NCI-H2029 treated with DMSO at 0.1 percent for 48 hours (cell line): ENCODE data around the gene GJD3.
"Not testable (repeated sequence)": the region's sequence is repeated elsewhere in the genome, so short reads cannot be mapped to it uniquely, and the experiment has no call there.

Experiments used
- DNase-seq: peaks from one replicate; lab custom pipeline; 2025; lab: John Stamatoyannopoulos, UW

The GJD3 gene, protein sequence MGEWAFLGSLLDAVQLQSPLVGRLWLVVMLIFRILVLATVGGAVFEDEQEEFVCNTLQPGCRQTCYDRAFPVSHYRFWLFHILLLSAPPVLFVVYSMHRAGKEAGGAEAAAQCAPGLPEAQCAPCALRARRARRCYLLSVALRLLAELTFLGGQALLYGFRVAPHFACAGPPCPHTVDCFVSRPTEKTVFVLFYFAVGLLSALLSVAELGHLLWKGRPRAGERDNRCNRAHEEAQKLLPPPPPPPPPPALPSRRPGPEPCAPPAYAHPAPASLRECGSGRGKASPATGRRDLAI

DNA sequence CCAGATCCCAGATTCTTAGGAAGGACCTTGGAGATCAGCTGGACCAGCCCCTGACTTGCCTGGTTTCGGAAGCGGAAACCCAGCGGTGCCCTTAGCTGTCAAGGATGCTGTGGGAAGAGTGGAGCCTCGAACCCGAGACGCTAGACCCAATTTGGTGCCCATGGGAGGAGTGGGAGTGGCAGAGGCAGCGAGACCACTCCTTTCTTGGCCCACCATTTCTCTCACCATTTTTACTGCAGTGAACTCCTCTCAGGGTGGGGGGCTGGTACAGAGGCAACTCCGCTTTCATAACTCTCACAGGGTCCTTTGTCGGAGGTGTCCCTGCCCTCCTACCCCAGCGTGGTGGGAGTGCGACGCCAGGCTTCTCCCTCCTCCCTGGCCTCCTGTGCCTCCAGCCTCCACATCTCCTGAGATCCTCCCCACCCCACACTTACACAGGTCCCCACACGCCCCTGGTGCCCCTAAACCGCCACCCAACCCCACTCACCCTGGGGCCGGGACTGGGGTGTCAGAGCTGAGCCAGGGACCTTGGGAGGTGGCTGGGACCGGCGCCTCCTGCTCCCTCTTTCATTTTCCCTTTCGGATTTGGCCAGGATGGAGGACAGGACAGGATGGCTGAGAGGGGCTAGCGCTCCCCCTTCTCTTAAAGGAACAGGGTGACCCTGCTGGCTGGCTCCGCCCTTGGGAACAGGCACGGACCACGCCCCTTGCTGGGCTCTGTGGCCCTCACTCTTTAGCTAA, at the start of gene GJD3:
GJD3 (minus strand) TSS at position 617 of the 741 bp plus-strand sequence. CDS start 922 bp downstream, outside the sequence.
- DNase-seq, result no peak

DNA sequence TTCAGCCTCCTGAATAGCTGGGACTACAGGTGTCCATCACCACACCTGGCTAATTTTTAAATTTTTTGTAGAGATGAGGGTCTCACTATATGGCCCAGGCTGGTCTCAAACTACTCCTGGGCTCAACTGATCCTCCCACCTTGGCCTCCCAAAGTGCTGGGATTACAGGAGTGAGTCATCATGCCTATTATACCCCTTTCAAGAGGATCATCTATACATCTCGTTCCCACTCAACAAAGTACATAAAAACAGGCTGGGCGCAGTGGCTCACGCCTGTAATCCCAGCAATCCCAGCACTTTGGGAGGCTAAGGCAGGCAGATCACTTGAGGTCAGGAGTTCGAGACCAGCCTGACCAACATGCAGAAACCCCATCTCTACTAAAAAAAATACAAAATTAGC, 49.8 kb upstream of the GJD3 start:
- DNase-seq, result not testable (repeated sequence)

DNA sequence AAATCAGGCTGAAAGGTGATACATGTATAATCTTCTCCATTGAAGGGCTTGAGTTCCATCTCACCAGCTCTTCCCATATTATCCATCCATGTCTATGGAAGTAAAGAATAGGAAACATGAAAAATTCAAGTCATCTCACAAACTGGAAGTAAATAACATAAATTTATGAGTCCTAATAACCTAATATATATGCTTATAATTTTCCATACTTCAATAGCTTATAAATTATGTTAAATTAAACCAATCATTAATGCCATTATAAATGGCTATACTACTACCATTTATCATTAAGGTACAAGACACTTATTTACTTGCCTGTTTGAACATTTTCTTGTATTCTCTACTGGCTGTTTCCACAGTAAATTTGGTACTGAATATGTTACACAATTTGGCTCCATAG, 48.3 kb upstream of the GJD3 start:
- no peak for DNase-seq

DNA sequence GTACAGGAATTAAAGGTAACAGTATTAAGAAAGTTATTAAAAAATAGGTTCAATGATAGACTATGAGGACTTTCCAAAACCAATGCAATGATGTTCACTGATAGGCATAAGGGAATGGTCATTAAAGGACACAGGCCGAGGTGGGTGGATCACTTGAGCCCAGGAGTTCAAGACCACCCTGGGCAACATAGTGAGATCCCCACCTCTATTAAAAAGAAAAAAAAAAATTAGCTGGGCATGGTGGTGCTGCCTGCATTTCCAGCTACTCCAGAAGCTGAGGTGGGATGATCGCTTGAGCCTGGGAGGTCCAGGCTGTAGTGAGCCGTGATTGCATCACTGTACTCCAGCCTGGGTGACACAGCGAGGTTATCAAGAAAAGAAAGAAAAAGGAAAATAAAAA, 47.3 kb upstream of the GJD3 start:
- DNase-seq, result no peak

DNA sequence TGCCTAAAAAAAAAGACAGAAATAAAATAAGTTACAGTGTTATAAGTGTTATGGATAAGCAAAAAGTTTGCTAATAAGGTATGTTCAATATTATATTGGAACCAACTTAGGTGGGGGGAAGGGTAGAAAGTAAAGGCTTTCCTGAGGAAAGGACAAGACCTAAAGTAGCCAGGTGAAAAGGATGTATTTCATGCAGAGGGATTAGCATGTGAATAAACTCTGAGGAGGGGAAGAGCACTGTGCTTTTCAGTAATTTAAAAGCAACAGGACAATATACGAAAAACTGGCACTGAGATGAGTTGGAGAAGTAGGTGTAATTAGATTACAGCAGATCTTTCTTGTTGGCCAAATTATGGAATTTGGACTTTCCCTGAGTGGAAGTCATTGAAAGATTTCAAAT, 45.5 kb upstream of the GJD3 start:
- DNase-seq, result no peak

DNA sequence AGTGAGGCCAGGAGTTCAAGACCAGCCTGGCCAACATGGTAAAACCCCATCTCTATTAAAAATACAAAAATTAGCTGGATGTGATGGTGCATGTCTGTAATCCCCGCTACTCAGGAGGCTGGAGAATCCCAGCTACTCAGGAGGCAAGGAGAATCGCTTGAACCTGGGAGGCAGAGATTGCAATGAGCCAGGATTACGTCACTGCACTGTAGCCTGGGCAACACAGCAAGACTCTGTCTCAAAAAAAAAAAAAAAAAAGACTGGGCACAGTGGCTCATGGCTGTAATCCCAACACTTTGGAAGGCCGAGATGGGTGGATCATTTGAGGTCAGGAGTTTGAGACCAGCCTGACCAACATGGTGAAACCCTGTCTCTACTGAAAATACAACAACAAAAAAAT, 45.0 kb upstream of the GJD3 start:
- not testable (repeated sequence) for DNase-seq

DNA sequence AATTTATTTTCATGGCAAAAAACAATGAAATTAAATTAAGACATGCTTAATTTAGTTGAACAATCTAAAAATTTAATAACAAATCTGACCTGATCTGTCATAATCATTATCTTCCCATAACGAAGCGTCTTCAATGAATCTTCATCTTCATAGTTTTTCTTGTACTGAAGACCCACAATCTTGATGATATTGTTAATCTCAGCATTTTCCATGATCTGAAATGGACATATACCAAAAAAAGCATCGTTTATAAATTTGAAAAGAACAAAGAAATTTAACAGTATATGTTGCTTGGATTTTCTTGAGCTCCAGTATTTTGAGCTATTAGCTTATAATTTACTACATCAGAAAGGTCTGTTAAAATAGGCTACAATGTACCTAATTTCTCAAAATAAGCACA, 42.9 kb upstream of the GJD3 start:
- no peak for DNase-seq

DNA sequence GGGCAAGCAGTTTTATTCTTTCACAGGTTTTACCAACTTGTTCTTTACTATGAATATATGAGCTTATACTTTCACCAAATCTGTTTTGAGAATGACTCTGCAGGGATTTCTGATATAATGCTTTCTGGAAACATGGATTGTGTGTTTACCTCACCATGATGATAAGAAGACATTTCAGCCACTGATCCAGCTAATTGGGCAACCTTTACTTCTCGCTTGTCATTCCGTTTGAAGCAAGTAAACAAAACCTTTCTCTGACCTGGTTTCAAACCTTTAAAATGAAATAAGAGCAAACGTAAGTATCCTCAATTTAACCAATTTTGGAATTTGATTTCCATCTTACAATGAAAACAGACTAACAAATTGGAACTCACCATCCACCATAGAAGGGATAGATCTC, 39.5 kb upstream of the GJD3 start:
- DNase-seq, result no peak

DNA sequence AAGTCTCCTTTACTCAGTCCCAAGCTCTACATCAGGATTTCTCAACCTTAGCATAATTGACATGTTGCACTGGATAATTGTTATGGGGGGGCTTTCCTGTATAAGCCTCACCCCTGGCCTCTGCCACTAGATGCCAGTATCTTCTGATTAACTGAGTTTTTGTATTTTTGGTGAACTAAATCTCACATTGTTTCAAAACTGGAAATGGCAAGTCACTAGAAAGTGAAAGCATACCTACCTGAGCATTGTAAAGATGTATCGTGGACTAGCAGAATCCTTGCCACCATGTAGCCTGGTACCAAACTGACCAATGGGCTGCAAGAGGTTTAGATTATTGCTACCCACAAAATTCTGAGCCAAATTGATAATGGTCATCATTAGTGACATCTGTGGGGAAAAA, 38.1 kb upstream of the GJD3 start:
- no peak for DNase-seq

DNA sequence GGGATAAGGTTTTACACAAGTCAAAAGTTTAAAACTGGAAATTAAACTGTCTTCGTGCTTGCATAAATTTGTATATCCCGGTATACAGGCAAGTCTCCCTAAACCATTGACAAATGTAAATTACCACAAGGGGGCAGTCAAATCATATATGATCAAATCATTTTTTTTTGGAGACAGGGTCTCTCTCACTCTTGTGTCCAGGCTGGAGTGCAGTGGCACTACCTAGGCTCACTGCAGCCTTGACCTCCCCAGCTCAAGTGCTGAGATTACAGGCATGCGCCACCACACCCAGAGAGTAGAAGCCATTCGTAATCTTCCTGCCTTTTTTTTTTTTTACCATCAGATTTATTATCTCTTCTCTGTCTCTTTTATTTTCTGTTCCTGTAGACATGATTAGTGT, 34.6 kb upstream of the GJD3 start:
- DNase-seq, result peak; percentile 8

DNA sequence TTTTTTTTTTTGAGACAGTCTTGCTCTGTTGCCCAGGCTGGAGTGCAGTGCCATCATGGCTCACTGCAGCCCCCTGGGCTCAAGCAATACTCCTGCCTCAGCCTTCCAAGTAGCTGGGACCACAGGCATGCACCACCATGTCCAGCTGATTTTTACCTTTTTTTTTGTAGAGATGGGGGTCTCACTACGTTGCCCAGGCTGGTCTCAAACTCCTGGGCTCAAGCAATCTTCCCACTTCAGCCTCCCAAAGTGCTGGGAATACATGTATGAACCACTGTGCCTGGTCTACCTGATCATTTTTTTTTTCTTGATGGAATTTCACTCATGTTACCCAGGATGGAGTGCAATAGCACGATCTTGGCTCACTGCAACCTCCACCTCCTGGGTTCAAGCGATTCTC, 22.0 kb upstream of the GJD3 start:
- DNase-seq, result not testable (repeated sequence)

DNA sequence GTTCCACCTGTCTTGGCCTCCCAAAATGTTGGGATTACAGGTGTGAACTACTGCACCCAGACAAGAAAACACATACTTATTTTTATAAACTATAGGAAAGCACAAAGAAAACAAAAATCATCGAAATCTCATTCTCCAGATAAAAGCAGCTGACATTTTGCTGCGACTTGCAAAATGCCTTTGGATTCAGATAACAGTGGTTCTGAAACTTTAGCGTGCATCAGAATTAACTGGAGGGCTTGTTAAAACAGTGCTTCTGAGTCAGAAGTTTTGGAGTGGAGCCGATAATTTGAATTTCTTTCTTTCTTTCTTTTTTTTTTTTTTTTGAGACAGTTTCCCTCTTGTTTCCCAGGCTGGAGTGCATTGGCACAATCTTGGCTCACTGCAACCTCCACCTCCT, 17.7 kb upstream of the GJD3 start:
- no peak for DNase-seq

DNA sequence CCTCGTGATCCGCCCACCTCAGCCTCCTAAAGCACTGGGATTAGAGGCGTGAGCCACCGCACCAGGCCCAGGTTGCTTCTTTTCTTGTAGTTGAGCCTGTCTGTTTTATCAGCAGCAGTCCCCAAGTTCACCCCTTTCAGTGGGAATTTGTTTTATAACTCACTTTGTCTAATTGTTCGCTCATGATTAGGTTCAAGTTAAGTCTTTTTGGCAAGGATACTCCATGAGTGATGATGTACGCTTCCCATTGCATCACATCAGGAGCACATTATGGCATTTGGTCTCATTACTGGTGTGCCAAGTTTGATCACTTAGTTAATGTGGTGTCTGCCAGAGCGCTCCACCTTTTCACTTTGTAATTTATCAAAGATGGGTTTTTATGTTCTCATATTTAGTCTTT, 14.4 kb upstream of the GJD3 start:
- DNase-seq, result no peak

DNA sequence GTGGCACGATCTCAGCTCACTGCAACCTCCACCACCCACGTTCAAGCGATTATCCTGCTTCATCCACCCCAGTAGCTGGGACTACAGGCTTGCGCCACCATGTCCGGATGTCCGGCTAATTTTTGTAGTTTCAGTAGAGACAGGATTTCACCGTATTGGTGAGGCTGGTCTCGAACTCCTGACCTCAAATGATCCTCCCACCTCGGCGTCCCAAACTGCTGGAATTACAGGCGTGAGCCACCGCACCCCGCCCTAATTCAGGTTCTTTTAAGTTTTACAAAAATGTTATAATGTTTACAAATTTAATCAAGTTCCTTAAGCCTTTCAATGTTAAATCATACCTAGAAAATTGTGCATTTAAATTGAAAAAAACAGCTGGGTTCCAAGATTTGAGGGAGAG, 13.3 kb upstream of the GJD3 start:
- DNase-seq, result no peak

DNA sequence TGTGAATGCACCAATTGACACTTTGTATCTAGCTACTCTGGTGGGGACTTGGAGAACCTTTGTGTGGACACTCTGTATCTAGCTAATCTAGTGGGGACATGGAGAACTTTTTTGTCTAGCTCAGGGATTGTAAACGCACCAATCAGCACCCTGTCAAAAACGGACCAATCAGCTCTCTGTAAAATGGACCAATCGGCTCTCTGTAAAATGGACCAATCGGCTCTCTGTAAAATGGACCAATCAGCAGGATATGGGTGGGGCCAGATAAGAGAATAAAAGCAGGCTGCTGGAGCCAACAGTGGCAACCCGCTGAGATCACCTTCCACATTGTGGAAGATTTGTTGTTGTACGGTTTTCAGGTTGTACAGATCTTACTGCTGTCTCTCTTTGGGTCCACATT, 12.0 kb upstream of the GJD3 start:
- not testable (repeated sequence) for DNase-seq

DNA sequence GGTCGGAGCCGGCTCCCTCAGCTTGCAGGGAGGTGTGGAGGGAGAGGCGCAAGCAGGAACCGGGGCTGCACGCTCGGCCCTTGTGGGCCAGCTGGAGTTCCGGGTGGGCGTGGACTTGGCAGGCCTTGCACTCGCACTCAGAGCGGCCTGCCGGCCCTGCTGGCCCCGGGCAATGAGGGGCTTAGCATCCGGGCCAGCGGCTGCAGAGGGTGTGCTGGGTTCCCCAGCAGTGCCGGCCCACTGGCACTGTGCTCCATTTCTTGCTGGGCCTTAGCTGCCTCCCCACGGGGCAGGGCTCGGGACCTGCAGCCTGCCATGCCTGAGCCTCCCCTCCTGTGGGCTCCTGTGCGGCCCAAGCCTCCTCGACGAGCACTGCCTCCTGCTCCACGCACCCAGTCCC, 11.2 kb upstream of the GJD3 start:
- not testable (repeated sequence) for DNase-seq

DNA sequence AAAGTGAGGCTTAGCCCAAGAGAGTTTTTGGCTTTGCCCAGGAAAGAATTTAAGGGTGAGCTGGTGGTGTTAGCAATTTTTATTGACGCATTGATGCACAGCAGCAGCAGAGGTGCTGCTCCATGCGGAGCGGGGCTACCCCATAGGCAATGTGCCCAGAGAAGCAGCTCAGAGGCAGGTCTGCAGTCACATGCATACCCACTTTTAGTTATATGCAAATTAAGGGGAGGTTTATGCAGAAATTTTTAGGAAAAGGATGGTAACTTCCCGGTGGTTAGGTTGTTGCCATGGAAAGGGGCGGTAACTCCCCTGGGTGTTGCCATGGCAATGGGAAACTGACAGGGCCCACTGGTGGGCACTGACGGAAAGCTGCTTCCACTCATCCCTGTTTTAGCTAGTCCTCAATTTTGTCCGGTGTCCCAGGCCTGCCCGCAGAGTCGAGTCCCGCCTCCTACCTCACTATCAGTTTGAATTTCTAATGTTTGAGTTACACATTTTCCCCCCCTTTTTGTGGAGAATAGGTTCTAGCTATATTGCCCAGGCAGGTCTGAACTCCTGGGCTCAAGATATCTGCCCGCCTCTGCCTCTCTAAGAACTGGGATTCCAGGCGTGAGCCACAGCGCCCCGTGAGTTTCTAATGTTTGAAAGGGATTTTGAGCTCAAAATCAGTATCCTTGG, 10.4 kb upstream of the GJD3 start:
- no peak for DNase-seq

DNA sequence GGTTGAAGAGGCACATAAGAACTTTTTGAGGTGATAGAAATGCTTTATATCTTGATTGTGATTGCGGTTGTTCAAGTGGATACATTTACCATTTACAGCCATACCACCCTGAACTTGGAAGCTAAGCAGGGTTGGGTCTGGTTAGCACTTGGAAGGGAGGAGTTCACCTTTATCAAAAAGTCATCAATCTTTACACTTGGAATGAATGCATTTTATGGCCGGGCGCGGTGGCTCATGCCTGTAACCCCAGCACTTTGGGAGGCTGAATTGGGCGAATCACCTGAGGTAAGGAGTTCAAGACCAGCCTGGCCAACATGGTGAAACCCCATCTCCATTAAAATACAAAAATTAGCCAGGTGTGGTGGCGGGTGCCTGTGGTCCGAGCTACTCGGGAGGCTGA, 9.5 kb upstream of the GJD3 start:
- DNase-seq, result no peak

DNA sequence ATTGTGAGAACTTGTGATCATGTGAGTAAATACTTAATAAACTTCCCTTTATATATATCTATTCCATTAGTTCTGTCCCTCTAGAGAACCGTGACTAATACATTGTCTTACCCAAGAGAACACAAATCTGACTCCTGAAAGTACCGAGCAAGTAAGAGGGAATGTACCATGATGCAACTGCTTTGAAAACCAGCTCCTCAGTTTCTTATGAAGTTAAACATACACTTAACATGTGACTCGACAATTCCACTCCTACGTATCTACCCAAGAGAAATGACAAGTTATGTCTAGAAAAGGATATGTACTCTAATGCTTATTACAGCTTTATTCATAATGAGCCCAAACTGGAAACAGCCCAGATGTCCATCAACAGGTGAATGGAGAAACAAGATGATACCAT, 8.8 kb upstream of the GJD3 start:
- DNase-seq, result no peak

DNA sequence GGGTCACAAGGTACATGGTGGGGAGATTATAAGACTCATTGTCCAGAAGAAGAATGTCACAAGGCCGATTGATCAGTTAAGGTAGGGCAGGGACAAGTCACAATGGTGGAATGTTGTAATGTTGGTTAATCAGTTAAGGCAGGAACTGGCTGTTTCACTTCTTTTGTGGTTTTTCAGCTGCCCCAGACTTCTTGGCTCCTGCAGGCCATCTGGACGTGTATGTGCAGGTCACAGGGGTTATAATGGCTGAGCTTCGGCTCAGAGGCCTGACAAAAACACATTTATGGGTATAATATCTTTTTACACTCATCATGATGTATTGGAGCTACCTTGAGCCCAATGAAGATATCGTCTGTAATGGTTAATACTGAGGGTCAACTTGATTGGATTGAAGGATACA, 8.1 kb upstream of the GJD3 start:
- DNase-seq, result not testable (repeated sequence)

DNA sequence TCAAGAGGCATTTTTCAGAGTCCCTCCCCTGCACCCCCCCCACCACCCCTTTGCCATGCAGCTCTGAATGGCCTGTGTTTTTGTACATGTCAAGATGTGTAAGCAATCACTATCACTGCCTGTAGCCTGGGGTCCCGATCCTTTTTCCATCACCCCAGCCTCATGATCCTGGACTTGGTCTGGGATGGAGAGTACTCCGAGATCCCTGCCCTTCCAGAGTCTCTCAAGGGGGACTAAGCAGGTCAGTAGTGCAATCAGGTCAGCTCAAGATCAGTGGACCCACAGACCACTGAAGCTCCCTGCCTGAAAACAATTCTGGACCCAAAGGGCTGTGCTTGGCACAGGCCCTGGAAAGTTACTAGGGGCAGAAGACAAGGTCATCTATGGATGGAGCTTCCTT, 7.5 kb upstream of the GJD3 start:
- no peak for DNase-seq

DNA sequence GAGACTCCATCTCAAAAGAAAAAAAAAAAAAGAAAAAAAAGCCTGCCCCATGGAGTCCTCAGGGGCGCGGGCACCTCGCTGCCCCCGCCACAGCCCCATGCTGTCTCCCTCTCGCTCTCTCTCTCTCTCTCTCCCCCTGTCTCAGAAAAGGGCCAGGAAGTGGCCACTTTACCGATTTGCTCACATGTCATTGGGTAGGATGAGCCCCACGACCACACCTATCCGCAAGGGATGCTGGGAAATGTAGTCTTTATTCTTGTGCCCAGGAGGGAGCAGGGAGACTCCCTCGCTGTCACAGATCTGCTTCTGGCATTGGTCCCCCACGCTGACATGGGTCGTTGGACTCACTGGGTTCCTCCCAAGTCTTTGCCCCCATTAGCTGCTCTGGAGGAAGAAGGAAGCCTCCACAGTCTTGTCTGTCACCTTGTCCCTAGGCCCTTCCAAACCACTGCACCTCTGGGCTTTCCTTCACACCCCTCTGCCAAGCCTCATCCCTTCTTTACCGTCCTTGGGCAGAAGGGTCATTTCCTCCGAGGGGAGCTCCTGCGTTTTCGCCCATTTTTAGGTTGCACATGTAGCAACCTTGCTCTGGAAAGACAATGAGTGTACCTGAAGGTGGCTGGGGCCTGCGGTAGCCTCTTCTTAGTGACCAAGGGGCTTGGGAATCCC, 6.9 kb upstream of the GJD3 start:
- peak; percentile 37 for DNase-seq

DNA sequence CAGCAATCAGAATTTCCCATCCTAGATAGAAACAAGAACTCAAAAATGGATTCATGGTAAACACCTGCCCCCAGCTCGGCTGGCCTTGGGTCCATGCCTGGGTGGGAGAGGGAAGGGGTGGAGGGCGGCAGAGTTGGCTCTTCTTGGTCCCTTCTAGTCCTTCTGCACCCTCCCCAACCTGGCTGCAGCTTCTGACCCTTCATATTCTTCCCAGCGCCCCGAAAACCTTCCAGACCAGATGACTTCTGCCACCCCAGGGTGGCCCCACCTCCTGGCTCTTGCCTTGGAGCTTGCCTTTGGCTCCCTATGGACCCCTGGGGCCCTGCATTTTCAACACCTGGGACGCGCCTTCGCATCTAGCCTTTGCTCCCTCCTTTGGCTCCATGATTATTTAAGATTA, 5.4 kb upstream of the GJD3 start:
- DNase-seq, result no peak
